ENCODE measurements around the gene SUGP2.

SUGP2 gene

GRCh38 chr19:18993115-18993514, 40.2 kb downstream of the SUGP2 start:
- ChIA-PET CTCF (no interaction called here), POLR2A (no interaction called here)
- no peak for DNase-seq (ENCODE audit: extremely low spot score)
- no peak for TF ChIP-seq ARNT (IDR thresholded peaks at IDR 0.05)
- no peak for TF ChIP-seq PKNOX1 (IDR thresholded peaks at IDR 0.05)
- no peak for TF ChIP-seq NFRKB (IDR thresholded peaks at IDR 0.05)
- TF ChIP-seq LEF1 (IDR thresholded peaks at IDR 0.05; ENCODE audit: borderline replicate concordance), result no peak
- TF ChIP-seq ZNF384 (IDR thresholded peaks at IDR 0.05), result no peak
- TF ChIP-seq TARDBP (IDR thresholded peaks at IDR 0.05), result no peak
- no peak for TF ChIP-seq FOXK2 (IDR thresholded peaks at IDR 0.05)
- no peak for TF ChIP-seq SP1 (IDR thresholded peaks at IDR 0.05)
- TF ChIP-seq ELF4 (IDR thresholded peaks at IDR 0.05), result no peak
- no peak for TF ChIP-seq CTBP1 (IDR thresholded peaks at IDR 0.05; ENCODE audit: borderline replicate concordance)
- no peak for TF ChIP-seq BHLHE40 (IDR thresholded peaks at IDR 0.05; ENCODE audit: borderline replicate concordance)
- no peak for TF ChIP-seq SUZ12 (IDR thresholded peaks at IDR 0.05)
- no peak for TF ChIP-seq HDGF (IDR thresholded peaks at IDR 0.05; ENCODE audit: borderline replicate concordance)
- TF ChIP-seq L3MBTL2 (conservative IDR thresholded peaks at IDR 0.05), result no peak
- no peak for TF ChIP-seq FOXM1 (IDR thresholded peaks at IDR 0.05; ENCODE audit: borderline replicate concordance)
- no peak for TF ChIP-seq FOXA1 (IDR thresholded peaks at IDR 0.05)

GRCh38 chr19:18992696-18993095, 40.6 kb downstream of the SUGP2 start:
- ChIA-PET POLR2A (no interaction called here), CTCF (no interaction called here)
- no peak for DNase-seq (ENCODE audit: extremely low spot score)
- TF ChIP-seq ELF4 (IDR thresholded peaks at IDR 0.05) (no peak), NFRKB (IDR thresholded peaks at IDR 0.05) (no peak), FOXM1 (IDR thresholded peaks at IDR 0.05; ENCODE audit: borderline replicate concordance) (no peak), ARNT (IDR thresholded peaks at IDR 0.05) (no peak), ZNF384 (IDR thresholded peaks at IDR 0.05) (no peak), SP1 (IDR thresholded peaks at IDR 0.05) (no peak), SUZ12 (IDR thresholded peaks at IDR 0.05) (no peak), HDGF (IDR thresholded peaks at IDR 0.05; ENCODE audit: borderline replicate concordance) (no peak), L3MBTL2 (conservative IDR thresholded peaks at IDR 0.05) (no peak), PKNOX1 (IDR thresholded peaks at IDR 0.05) (no peak), FOXA1 (IDR thresholded peaks at IDR 0.05) (no peak), TARDBP (IDR thresholded peaks at IDR 0.05) (no peak), FOXK2 (IDR thresholded peaks at IDR 0.05) (no peak), LEF1 (IDR thresholded peaks at IDR 0.05; ENCODE audit: borderline replicate concordance) (no peak), BHLHE40 (IDR thresholded peaks at IDR 0.05; ENCODE audit: borderline replicate concordance) (no peak), CTBP1 (IDR thresholded peaks at IDR 0.05; ENCODE audit: borderline replicate concordance) (no peak)

GRCh38 chr19:18991468-18991867, 41.8 kb downstream of the SUGP2 start:
- ChIA-PET POLR2A (no interaction called here), CTCF (no interaction called here)
- no peak for TF ChIP-seq NFRKB (IDR thresholded peaks at IDR 0.05)
- no peak for TF ChIP-seq CTBP1 (IDR thresholded peaks at IDR 0.05; ENCODE audit: borderline replicate concordance)
- TF ChIP-seq FOXA1 (IDR thresholded peaks at IDR 0.05), result no peak
- TF ChIP-seq ELF4 (IDR thresholded peaks at IDR 0.05), result no peak
- TF ChIP-seq SUZ12 (IDR thresholded peaks at IDR 0.05), result no peak
- TF ChIP-seq ZNF384 (IDR thresholded peaks at IDR 0.05), result no peak
- TF ChIP-seq SP1 (IDR thresholded peaks at IDR 0.05), result no peak
- TF ChIP-seq LEF1 (IDR thresholded peaks at IDR 0.05; ENCODE audit: borderline replicate concordance), result no peak
- TF ChIP-seq FOXK2 (IDR thresholded peaks at IDR 0.05), result no peak
- TF ChIP-seq FOXM1 (IDR thresholded peaks at IDR 0.05; ENCODE audit: borderline replicate concordance), result no peak
- TF ChIP-seq TARDBP (IDR thresholded peaks at IDR 0.05), result no peak
- TF ChIP-seq PKNOX1 (IDR thresholded peaks at IDR 0.05), result no peak
- no peak for TF ChIP-seq HDGF (IDR thresholded peaks at IDR 0.05; ENCODE audit: borderline replicate concordance)
- no peak for DNase-seq (ENCODE audit: extremely low spot score)

- ChIA-PET POLR2A (no interaction called here), CTCF (no interaction called here)
- DNase-seq (ENCODE audit: extremely low spot score), result no peak
- TF ChIP-seq ZNF384 (IDR thresholded peaks at IDR 0.05), result no peak
- no peak for TF ChIP-seq LEF1 (IDR thresholded peaks at IDR 0.05; ENCODE audit: borderline replicate concordance)
- no peak for TF ChIP-seq ELF4 (IDR thresholded peaks at IDR 0.05)
- no peak for TF ChIP-seq FOXK2 (IDR thresholded peaks at IDR 0.05)
- TF ChIP-seq L3MBTL2 (conservative IDR thresholded peaks at IDR 0.05), result no peak
- no peak for TF ChIP-seq BHLHE40 (IDR thresholded peaks at IDR 0.05; ENCODE audit: borderline replicate concordance)
- no peak for TF ChIP-seq CTBP1 (IDR thresholded peaks at IDR 0.05; ENCODE audit: borderline replicate concordance)
- no peak for TF ChIP-seq HDGF (IDR thresholded peaks at IDR 0.05; ENCODE audit: borderline replicate concordance)
- TF ChIP-seq ARNT (IDR thresholded peaks at IDR 0.05), result no peak
- no peak for TF ChIP-seq SP1 (IDR thresholded peaks at IDR 0.05)
- no peak for TF ChIP-seq NFRKB (IDR thresholded peaks at IDR 0.05)
- no peak for TF ChIP-seq TARDBP (IDR thresholded peaks at IDR 0.05)
- no peak for TF ChIP-seq SUZ12 (IDR thresholded peaks at IDR 0.05)
Observed at GRCh38 chr19:18991006-18991405, 42.3 kb downstream of the SUGP2 start.

- TF ChIP-seq TARDBP (IDR thresholded peaks at IDR 0.05), result no peak
- TF ChIP-seq NFRKB (IDR thresholded peaks at IDR 0.05), result no peak
- no peak for TF ChIP-seq BHLHE40 (IDR thresholded peaks at IDR 0.05; ENCODE audit: borderline replicate concordance)
- TF ChIP-seq HDGF (IDR thresholded peaks at IDR 0.05; ENCODE audit: borderline replicate concordance), result no peak
- no peak for TF ChIP-seq FOXA1 (IDR thresholded peaks at IDR 0.05)
- TF ChIP-seq SUZ12 (IDR thresholded peaks at IDR 0.05), result no peak
- TF ChIP-seq CTBP1 (IDR thresholded peaks at IDR 0.05; ENCODE audit: borderline replicate concordance), result no peak
- no peak for TF ChIP-seq L3MBTL2 (conservative IDR thresholded peaks at IDR 0.05)
- TF ChIP-seq ARNT (IDR thresholded peaks at IDR 0.05), result no peak
- no peak for TF ChIP-seq SP1 (IDR thresholded peaks at IDR 0.05)
- TF ChIP-seq FOXM1 (IDR thresholded peaks at IDR 0.05; ENCODE audit: borderline replicate concordance), result no peak
- TF ChIP-seq ZNF384 (IDR thresholded peaks at IDR 0.05), result no peak
- TF ChIP-seq ELF4 (IDR thresholded peaks at IDR 0.05), result no peak
- TF ChIP-seq PKNOX1 (IDR thresholded peaks at IDR 0.05), result no peak
- no peak for TF ChIP-seq FOXK2 (IDR thresholded peaks at IDR 0.05)
- no peak for TF ChIP-seq LEF1 (IDR thresholded peaks at IDR 0.05; ENCODE audit: borderline replicate concordance)
- ChIA-PET CTCF (interaction anchor here (0.6 kb wide), 1 partner anchor 225 kb away, joined by 3 read pairs; no protein-coding TSS in a partner anchor), POLR2A (no interaction called here)
- no peak for DNase-seq (ENCODE audit: extremely low spot score)
Observed at GRCh38 chr19:18990128-18990708, 43.1 kb downstream of the SUGP2 start.
